ENCODE measurements around the gene NDUFAB1.
A peak's percentile ranks its signal among the peaks of the same experiment; 100 is the strongest.
"Not testable (repeated sequence)": the region's sequence is repeated elsewhere in the genome, so short reads cannot be mapped to it uniquely, and the experiment has no call there.

The NDUFAB1 gene

GRCh38 chr16:23583271-23583670 lies 12.8 kb downstream of the NDUFAB1 start:
- DNase-seq: not testable (repeated sequence)

- DNase-seq: no peak
Measured at GRCh38 chr16:23581764-23582163, 14.4 kb downstream of the NDUFAB1 start.

- no peak for DNase-seq
Measured at GRCh38 chr16:23580391-23580790, 15.7 kb downstream of the NDUFAB1 start.

GRCh38 chr16:23579371-23579770 lies 16.7 kb downstream of the NDUFAB1 start:
- DNase-seq: no peak

- peak; percentile 21 for DNase-seq
Measured at GRCh38 chr16:23578101-23578830, 17.9 kb downstream of the NDUFAB1 start.

GRCh38 chr16:23577493-23577892 lies 18.6 kb downstream of the NDUFAB1 start:
- DNase-seq: no peak

- DNase-seq: no peak
Measured at GRCh38 chr16:23575834-23576233, 20.3 kb downstream of the NDUFAB1 start.

GRCh38 chr16:23573817-23574216 lies 22.3 kb downstream of the NDUFAB1 start:
- no peak for DNase-seq

- no peak for DNase-seq
Measured at GRCh38 chr16:23572394-23572793, 23.7 kb downstream of the NDUFAB1 start.

GRCh38 chr16:23571895-23572294 lies 24.2 kb downstream of the NDUFAB1 start:
- no peak for DNase-seq

GRCh38 chr16:23570992-23571632 lies 25.0 kb downstream of the NDUFAB1 start:
- peak; percentile 65 for DNase-seq

- DNase-seq: no peak
Measured at GRCh38 chr16:23567602-23568001, 28.5 kb downstream of the NDUFAB1 start.

- DNase-seq: no peak
Measured at GRCh38 chr16:23566724-23567123, 29.4 kb downstream of the NDUFAB1 start.

GRCh38 chr16:23564575-23565363 lies 31.3 kb downstream of the NDUFAB1 start:
- DNase-seq: no peak

- DNase-seq: no peak
Measured at GRCh38 chr16:23563186-23563585, 32.9 kb downstream of the NDUFAB1 start.

- DNase-seq: no peak
Measured at GRCh38 chr16:23562505-23562904, 33.6 kb downstream of the NDUFAB1 start.

- DNase-seq: no peak
Measured at GRCh38 chr16:23561586-23561985, 34.5 kb downstream of the NDUFAB1 start.

- DNase-seq: peak; percentile 27
Measured at GRCh38 chr16:23557779-23558702, 38.1 kb downstream of the NDUFAB1 start.

GRCh38 chr16:23556881-23557778 lies 39.0 kb downstream of the NDUFAB1 start, which contains the start of the genes EARS2 and UBFD1:
EARS2 (minus strand) TSS chr16:23557350; CDS start chr16:23557343, 7 bp downstream.
UBFD1 (plus strand) TSS chr16:23557727; CDS start chr16:23557743, 16 bp downstream.
- DNase-seq: peak; percentile 99

- no peak for DNase-seq
Measured at GRCh38 chr16:23554536-23554935, 41.6 kb downstream of the NDUFAB1 start.

- DNase-seq: no peak
Measured at GRCh38 chr16:23552161-23552560, 44.0 kb downstream of the NDUFAB1 start.

Measured in suppressor macrophage treated with lipopolysaccharide for 4 hours (primary cell).